ENCODE measurements around the gene RNU4-1.
A peak's percentile ranks its signal among the peaks of the same experiment; 100 is the strongest.

RNU4-1 gene

GRCh38 chr12:120301962-120302815 lies 9.2 kb upstream of the RNU4-1 start, which contains the start of gene SIRT4:
SIRT4 (plus strand) TSS chr12:120302321; CDS start chr12:120303562, 1,241 bp downstream.
- intact Hi-C loops (cut with DNase I) = loop anchor here (2.0 kb wide), 1 partner anchor 15 kb away; no protein-coding TSS in a partner anchor
- DNase-seq = peak; percentile 76 to 98 (median 93)

- peak in 5 of 42 donors; percentile 6 to 17 (median 13) for DNase-seq
- intact Hi-C loops (cut with DNase I) = no loop called here
These were observed 701 bp downstream of the RNU4-1 start for GRCh38 chr12:120292411-120292660.

GRCh38 chr12:120290609-120291305 lies 2.3 kb downstream of the RNU4-1 start:
- intact Hi-C loops (cut with DNase I) = no loop called here
- DNase-seq = peak in 10 of 42 donors; percentile 9 to 54 (median 25)

- DNase-seq = no peak
- intact Hi-C loops (cut with DNase I) = no loop called here
These were observed 5.5 kb downstream of the RNU4-1 start for GRCh38 chr12:120287491-120287890.

GRCh38 chr12:120286768-120287490 lies 6.1 kb downstream of the RNU4-1 start:
- intact Hi-C loops (cut with DNase I) = no loop called here
- DNase-seq = no peak

- DNase-seq = no peak
- intact Hi-C loops (cut with DNase I) = no loop called here
These were observed 8.7 kb downstream of the RNU4-1 start for GRCh38 chr12:120284381-120284780.

GRCh38 chr12:120283318-120283717 lies 9.7 kb downstream of the RNU4-1 start:
- intact Hi-C loops (cut with DNase I) = no loop called here
- no peak for DNase-seq

GRCh38 chr12:120278137-120279069 lies 14.6 kb downstream of the RNU4-1 start:
- intact Hi-C loops (cut with DNase I) = no loop called here
- DNase-seq = no peak

- no peak for DNase-seq
- intact Hi-C loops (cut with DNase I) = no loop called here
These were observed 16.3 kb downstream of the RNU4-1 start for GRCh38 chr12:120276734-120277133.

GRCh38 chr12:120267736-120268135 lies 25.3 kb downstream of the RNU4-1 start:
- DNase-seq = no peak
- intact Hi-C loops (cut with DNase I) = no loop called here

- no peak for DNase-seq
- intact Hi-C loops (cut with DNase I) = no loop called here
These were observed 26.7 kb downstream of the RNU4-1 start for GRCh38 chr12:120266180-120266870.

GRCh38 chr12:120265473-120266179 lies 27.4 kb downstream of the RNU4-1 start, which contains the start of gene PXN:
PXN (minus strand) TSS chr12:120265730; CDS start chr12:120265629, 101 bp downstream.
- intact Hi-C loops (cut with DNase I) = loop anchor here (2.0 kb wide), 1 partner anchor 37 kb away; no protein-coding TSS in a partner anchor
- peak; percentile 39 to 95 (median 86) for DNase-seq

- intact Hi-C loops (cut with DNase I) = loop anchor here (2.0 kb wide), 1 partner anchor 36 kb away; no protein-coding TSS in a partner anchor
- DNase-seq = peak in 2 of 42 donors; percentile 12 to 41
These were observed 28.0 kb downstream of the RNU4-1 start for GRCh38 chr12:120264904-120265472.

- peak in 1 of 42 donors; percentile 40 for DNase-seq
- intact Hi-C loops (cut with DNase I) = loop anchor here (2.0 kb wide), 1 partner anchor 35 kb away; no protein-coding TSS in a partner anchor
These were observed 28.7 kb downstream of the RNU4-1 start for GRCh38 chr12:120264086-120264903.

- no peak for DNase-seq
- intact Hi-C loops (cut with DNase I) = loop anchor here (2.0 kb wide), 1 partner anchor 35 kb away; no protein-coding TSS in a partner anchor
These were observed 29.3 kb downstream of the RNU4-1 start for GRCh38 chr12:120263748-120264085.

Measured in head of caudate nucleus (tissue), 42 donors.